Measurements from ENCODE around the gene PODN. TPM values are rescaled to one million over a fixed set of nuclear protein-coding genes. Genes with fewer than 3 reads are reported as not detected.

Gene PODN, protein sequence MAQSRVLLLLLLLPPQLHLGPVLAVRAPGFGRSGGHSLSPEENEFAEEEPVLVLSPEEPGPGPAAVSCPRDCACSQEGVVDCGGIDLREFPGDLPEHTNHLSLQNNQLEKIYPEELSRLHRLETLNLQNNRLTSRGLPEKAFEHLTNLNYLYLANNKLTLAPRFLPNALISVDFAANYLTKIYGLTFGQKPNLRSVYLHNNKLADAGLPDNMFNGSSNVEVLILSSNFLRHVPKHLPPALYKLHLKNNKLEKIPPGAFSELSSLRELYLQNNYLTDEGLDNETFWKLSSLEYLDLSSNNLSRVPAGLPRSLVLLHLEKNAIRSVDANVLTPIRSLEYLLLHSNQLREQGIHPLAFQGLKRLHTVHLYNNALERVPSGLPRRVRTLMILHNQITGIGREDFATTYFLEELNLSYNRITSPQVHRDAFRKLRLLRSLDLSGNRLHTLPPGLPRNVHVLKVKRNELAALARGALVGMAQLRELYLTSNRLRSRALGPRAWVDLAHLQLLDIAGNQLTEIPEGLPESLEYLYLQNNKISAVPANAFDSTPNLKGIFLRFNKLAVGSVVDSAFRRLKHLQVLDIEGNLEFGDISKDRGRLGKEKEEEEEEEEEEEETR
- total RNA-seq, result under 1 TPM in 1 of 2 donors, not detected in 1; 0.34 TPM

DNA sequence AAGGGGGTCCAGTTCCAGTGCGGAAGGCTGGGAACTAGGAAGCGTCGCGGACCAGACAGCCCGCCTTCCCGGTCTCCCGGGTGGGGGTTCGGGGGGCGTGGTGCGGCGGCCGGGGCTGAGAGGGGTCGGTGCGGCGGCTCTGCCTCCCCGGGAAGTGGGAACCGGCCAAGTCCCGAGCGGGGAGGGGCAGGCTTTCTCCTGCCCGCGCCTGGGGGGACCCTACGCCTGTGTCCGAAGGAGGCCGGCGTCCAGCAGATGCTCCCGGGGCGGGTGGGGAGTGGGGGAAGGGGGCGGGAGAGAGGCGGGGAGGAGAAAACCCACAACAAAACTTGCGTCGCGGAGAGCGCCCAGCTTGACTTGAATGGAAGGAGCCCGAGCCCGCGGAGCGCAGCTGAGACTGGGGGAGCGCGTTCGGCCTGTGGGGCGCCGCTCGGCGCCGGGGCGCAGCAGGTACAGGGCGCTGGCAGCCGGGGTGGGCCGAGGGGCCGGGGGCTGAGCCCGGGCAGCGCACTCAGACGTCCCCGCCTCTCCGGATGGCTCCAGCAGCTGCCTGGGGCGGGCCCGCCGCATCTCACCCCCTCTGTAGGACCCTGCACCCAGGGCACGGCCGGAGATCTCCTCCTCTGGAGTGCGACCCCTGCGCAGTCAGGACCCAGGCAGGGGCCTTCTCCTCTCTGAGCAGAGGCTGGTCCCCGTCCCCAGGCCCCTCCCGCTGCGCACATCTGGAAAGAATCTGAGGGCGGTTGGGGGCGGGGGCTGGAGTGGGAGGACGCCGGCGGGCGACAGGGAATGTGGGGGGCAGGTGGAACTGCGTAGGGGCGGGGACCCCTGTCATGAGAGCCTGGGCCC lies at the start of gene PODN:
Gene PODN (plus strand): TSS at position 355 of the 849 bp plus-strand sequence. CDS start 7,643 bp downstream, outside the sequence.

Small RNAs within 50 kb of the gene (small RNA-seq; reads per million reads assigned to genes)
- 0 reads per million in 2 donors for gene HIGD1AP11

Other genes starting within 250 kb of the PODN start
- 1 to 10 TPM in 1 of 2 donors, not detected in 1; 1.3 TPM for gene ZYG11A, start 219.5 kb upstream of the PODN start, total RNA-seq
- 10 to 100 TPM; 10.7 to 25.5 TPM for gene ECHDC2, start 140.5 kb upstream of the PODN start, total RNA-seq
- gene SCP2, start 134.9 kb upstream of the PODN start, total RNA-seq, result 10 to 100 TPM; 78.8 to 83.6 TPM
- not detected for gene SLC1A7, start 80.4 kb downstream of the PODN start, total RNA-seq
- 10 to 100 TPM; 30.6 to 31.7 TPM for gene CPT2, start 134.6 kb downstream of the PODN start, total RNA-seq
- 10 to 100 TPM; 34.1 to 35.3 TPM for gene CZIB, start 158.4 kb downstream of the PODN start, total RNA-seq
- gene MAGOH, start 176.3 kb downstream of the PODN start, total RNA-seq, result 10 to 100 TPM; 14.1 to 26.6 TPM